Activated T-cell treated with anti-CD3 and anti-CD28 coated beads, Interleukin-2, amount 50 U/mL, for 72 hours (primary cell): ENCODE data around the gene ANKH. TPM values are rescaled to one million over a fixed set of nuclear protein-coding genes. Genes with fewer than 3 reads are reported as not detected.
"Not testable (repeated sequence)": the region's sequence is repeated elsewhere in the genome, so short reads cannot be mapped to it uniquely, and the experiment has no call there.

ENCODE experiments used
- ATAC-seq, 2 donors: fragments of 150-1000 bp; cut with Tn5 transposase; replicated peaks in 1 of 2; 2 replicates each; pipeline ENCODE4 v1.10.0; 2021; ENCODE audit warnings: moderate library complexity in 2 of 2, mild to moderate bottlenecking in 1 of 2
- DNase-seq, 2 donors: peaks; one replicate each; pipeline ENCODE4 v3.0.0; 2021 to 2022; ENCODE audit warnings: mixed read lengths in 1 of 2
- H3K27ac Mint-ChIP-seq: one replicate; pipeline ENCODE4 v1.8.0; 2022; ENCODE audit warnings: mild to moderate bottlenecking, moderate library complexity, mixed read lengths
- H3K27me3 Mint-ChIP-seq: one replicate; pipeline ENCODE4 v1.8.0; 2022; ENCODE audit warnings: low read depth, mixed read lengths
- H3K36me3 Mint-ChIP-seq, 2 donors: one replicate each; pipeline ENCODE4 v1.8.0; 2022; ENCODE audit warnings: mixed read lengths in 2 of 2, mild to moderate bottlenecking in 1 of 2; ENCODE audit not compliant: insufficient read depth in 2 of 2
- H3K4me1 Mint-ChIP-seq: one replicate; pipeline ENCODE4 v1.8.0; 2022; ENCODE audit warnings: low read depth, mixed read lengths
- H3K4me3 Mint-ChIP-seq, 2 donors: one replicate each; pipeline ENCODE4 v1.8.0; 2022; ENCODE audit warnings: mild to moderate bottlenecking in 2 of 2, mixed read lengths in 2 of 2, moderate library complexity in 2 of 2
- H3K9me3 Mint-ChIP-seq, 2 donors: one replicate each; pipeline ENCODE4 v1.8.0; 2022; ENCODE audit warnings: mixed read lengths in 2 of 2
- total RNA-seq, 2 donors: library from RNA; stranded (reverse); gene quantifications; one replicate each; pipeline ENCODE4 v1.2.3, GENCODE V29; 2022

Gene ANKH
- total RNA-seq, 2 donors from 2014 or later = 86.3 to 103 TPM

- ATAC-seq (no peak), DNase-seq (no peak)
- Mint-ChIP-seq H3K27me3 (no peaks in the 10 kb centered on the region), H3K9me3 (no peaks in the 10 kb centered on the region), H3K36me3 (peaks cover 0 to 2% of the 10 kb centered on the region in 2 donors), H3K4me3 (no peak overlapping the region), H3K27ac (no peak overlapping the region), H3K4me1 (peaks cover 35% of the 10 kb centered on the region)
These were observed 44.9 kb downstream of the ANKH start for GRCh38 chr5:14826714-14827113.

DNA sequence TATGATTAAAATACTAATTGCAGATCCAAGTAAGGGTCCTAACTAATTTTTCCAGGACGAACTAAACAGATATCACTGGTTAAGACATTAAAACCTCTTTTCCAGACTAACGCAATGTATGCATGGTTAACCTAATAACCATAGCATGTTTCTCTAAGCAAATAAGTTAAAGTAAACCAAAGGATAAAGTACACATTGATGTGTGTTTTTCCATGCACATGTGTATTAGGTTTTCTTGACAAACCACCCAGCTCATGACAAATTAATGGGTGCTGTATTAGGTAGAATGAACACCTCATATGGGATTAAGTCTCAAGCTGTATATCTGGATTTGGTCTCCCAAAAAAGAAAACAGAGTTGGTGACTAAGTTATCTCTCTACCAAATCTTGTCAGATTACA, 45.6 kb downstream of the ANKH start:
- no peak for DNase-seq
- H3K36me3 Mint-ChIP-seq = peaks cover 0 to 2% of the 10 kb centered on the region in 2 donors
- no peak overlapping the region for H3K4me3 Mint-ChIP-seq
- no peak overlapping the region for H3K27ac Mint-ChIP-seq
- ATAC-seq = no peak
- H3K27me3 Mint-ChIP-seq = no peaks in the 10 kb centered on the region
- H3K9me3 Mint-ChIP-seq = no peaks in the 10 kb centered on the region
- H3K4me1 Mint-ChIP-seq = peaks cover 35% of the 10 kb centered on the region

GRCh38 chr5:14824499-14824898, 47.1 kb downstream of the ANKH start:
- no peaks in the 10 kb centered on the region for H3K27me3 Mint-ChIP-seq
- H3K9me3 Mint-ChIP-seq = no peaks in the 10 kb centered on the region
- H3K27ac Mint-ChIP-seq = no peak overlapping the region
- DNase-seq = no peak
- H3K4me3 Mint-ChIP-seq = no peak overlapping the region
- H3K36me3 Mint-ChIP-seq = peaks cover 0 to 1% of the 10 kb centered on the region in 2 donors
- no peak for ATAC-seq
- H3K4me1 Mint-ChIP-seq = peaks cover 32% of the 10 kb centered on the region

- H3K36me3 Mint-ChIP-seq = peaks cover 0 to 1% of the 10 kb centered on the region in 2 donors
- no peaks in the 10 kb centered on the region for H3K27me3 Mint-ChIP-seq
- peaks cover 49% of the 10 kb centered on the region for H3K4me1 Mint-ChIP-seq
- DNase-seq = no peak
- no peak overlapping the region for H3K27ac Mint-ChIP-seq
- H3K4me3 Mint-ChIP-seq = no peak overlapping the region
- no peak for ATAC-seq
- H3K9me3 Mint-ChIP-seq = no peaks in the 10 kb centered on the region
These were observed 50.3 kb downstream of the ANKH start for GRCh38 chr5:14821100-14821845.

DNA sequence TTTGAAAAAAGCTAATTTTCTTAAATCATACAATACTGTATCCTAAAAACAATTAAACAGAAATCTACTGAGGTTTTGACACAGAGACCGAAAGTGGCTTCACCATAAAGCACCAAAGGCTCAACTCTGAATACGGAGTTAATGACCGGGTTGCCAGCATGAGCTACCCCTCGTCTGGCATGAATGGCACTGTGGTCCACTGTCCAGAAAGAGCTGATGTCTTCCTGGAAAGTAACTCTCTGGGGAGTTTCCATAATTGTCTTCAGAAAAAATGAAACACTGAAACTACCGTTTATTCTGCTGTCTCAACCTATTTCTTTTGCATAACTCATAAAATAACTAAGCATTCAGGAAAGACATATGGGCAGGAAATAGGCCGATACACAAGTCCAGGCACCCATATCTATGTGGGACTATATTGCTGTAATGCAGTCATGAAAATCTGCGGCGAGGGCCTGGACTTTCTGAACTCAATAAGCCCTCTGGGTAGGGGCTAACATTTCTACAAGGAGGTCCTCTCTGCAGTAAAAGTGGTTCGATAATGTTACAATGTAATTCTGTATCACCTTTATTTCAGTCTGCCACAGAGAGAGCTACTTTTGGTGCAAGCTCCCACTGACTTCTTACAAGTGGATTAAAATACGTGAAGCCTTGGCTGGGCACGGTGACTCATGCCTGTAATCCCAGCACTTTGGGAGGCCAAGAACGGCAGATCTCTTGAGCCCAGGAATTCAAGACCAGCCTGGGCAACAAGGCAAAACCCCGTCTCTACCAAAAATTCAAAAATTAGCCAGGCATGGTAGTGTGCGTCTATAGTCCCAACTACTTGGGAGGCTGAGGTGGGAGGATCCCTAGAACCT, 52.4 kb downstream of the ANKH start:
- Mint-ChIP-seq H3K4me1 (peaks cover 59% of the 10 kb centered on the region), H3K36me3 (peaks cover 0 to 1% of the 10 kb centered on the region in 2 donors), H3K27ac (peak overlapping the region; percentile 69), H3K27me3 (no peaks in the 10 kb centered on the region), H3K4me3 (peak overlapping the region in 1 of 2 donors; percentile 59), H3K9me3 (no peaks in the 10 kb centered on the region)
- ATAC-seq (peak in 1 of 2 donors; percentile 47), DNase-seq (no peak)

GRCh38 chr5:14817762-14818136, 53.8 kb downstream of the ANKH start:
- not testable (repeated sequence) for H3K9me3 Mint-ChIP-seq, H3K36me3 Mint-ChIP-seq, H3K27me3 Mint-ChIP-seq, DNase-seq, ATAC-seq
- Mint-ChIP-seq H3K4me1 (peaks cover 73% of the 10 kb centered on the region), H3K27ac (peak overlapping the region; percentile 8), H3K4me3 (peak overlapping the region; percentile 14 to 37)

DNA sequence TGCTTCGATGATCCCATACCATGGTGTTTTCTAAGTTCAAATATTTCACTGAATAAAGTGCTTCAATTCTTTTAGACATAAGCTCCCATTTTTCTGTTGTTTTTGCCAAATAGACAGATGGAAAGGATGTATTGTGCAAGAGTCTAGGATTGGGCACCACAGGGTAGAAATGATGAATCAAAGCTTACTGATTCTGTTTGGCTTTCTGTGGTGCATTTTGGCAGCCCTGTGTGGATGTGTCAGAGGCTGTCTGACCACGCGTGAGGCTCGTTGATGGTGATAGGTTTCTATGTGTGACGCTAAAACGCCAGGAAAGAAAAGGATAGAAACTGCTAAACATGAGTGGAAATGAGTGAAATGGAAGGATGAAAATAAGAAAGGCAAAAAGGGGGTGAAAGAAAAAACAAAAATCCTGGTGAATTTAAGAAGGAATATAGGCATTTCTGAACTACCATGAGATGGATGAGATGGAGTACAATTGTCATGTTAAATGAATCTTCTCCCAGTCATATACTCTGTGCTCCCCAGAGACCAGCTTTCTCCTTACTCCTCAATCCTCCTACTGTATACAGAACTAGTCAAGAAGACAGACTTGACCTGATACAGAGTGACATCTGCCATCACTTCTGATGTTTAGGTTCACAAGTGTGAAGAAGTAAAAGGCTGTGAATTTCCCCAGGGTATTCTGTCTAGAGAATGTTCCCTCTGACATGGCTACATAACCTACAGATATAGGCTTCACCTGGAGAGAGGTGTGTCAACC, 54.4 kb downstream of the ANKH start:
- peak overlapping the region; percentile 8 for H3K27ac Mint-ChIP-seq
- no peaks in the 10 kb centered on the region for H3K27me3 Mint-ChIP-seq
- H3K4me1 Mint-ChIP-seq = peaks cover 76% of the 10 kb centered on the region
- peak overlapping the region; percentile 14 to 37 for H3K4me3 Mint-ChIP-seq
- ATAC-seq (peak; percentile 96 to 97), DNase-seq (peak; percentile 68 to 77)
- H3K9me3 Mint-ChIP-seq = no peaks in the 10 kb centered on the region
- H3K36me3 Mint-ChIP-seq = peaks cover 1 to 4% of the 10 kb centered on the region in 2 donors

DNA sequence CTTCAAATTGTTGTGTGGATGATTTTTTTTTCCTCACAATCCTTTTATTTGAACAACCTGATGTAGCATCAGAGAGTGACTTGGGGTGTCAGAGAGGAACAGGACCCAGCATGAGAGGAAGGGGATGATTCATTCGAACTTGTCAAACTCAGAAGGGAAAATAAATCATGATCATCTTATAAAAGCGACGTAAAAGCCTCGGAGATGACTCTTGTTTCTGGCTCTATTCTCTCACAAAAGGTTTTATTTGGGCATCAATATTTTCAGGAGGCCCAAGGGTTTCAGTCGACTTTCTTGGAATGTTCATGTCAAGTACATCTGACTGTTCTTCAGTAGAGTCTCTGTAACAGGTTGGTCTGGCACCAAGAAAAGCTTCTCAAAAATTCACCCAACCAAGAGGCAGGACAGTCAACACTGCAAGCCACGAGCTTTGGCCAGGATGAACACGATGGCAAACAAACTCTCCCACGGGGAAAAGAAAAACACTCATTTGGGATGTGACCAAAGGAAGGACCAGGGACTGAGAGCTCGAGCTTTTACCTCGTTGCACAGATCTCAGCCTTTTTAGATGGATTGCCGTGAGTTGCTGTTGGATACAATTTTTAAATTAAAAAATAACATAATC, 55.1 kb downstream of the ANKH start:
- no peaks in the 10 kb centered on the region for H3K9me3 Mint-ChIP-seq
- H3K27me3 Mint-ChIP-seq = no peaks in the 10 kb centered on the region
- peak overlapping the region in 1 of 2 donors; percentile 43 for H3K4me3 Mint-ChIP-seq
- no peak for DNase-seq
- ATAC-seq = peak in 1 of 2 donors; percentile 1
- H3K4me1 Mint-ChIP-seq = peaks cover 79% of the 10 kb centered on the region
- H3K36me3 Mint-ChIP-seq = peaks cover 1 to 4% of the 10 kb centered on the region in 2 donors
- no peak overlapping the region for H3K27ac Mint-ChIP-seq

- Mint-ChIP-seq H3K4me3 (no peak overlapping the region), H3K36me3 (peaks cover 1 to 3% of the 10 kb centered on the region in 2 donors), H3K9me3 (no peaks in the 10 kb centered on the region), H3K4me1 (peaks cover 89% of the 10 kb centered on the region), H3K27me3 (no peaks in the 10 kb centered on the region), H3K27ac (no peak overlapping the region)
- ATAC-seq (no peak), DNase-seq (no peak)
These were observed 57.8 kb downstream of the ANKH start for GRCh38 chr5:14813747-14814146.

DNA sequence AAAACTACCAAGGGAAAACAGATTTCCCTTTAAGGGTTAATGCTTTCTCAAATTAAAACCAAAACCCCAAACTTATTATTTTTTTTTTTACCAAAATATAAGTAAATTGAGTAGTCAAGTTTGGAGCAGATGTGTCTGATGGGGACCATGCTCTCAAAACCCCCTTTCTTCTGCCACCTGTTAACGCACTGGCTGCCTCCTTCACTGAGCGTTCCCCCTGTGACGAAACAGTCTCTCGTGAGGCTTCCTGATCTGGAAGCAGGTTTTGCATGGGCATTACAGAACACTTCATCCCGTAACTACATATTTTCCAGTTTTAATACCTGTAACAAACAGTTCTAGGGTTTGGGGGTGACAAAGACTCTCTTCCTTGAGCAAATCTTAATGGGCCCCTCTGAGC, 59.4 kb downstream of the ANKH start:
- no peaks in the 10 kb centered on the region for H3K27me3 Mint-ChIP-seq

DNA sequence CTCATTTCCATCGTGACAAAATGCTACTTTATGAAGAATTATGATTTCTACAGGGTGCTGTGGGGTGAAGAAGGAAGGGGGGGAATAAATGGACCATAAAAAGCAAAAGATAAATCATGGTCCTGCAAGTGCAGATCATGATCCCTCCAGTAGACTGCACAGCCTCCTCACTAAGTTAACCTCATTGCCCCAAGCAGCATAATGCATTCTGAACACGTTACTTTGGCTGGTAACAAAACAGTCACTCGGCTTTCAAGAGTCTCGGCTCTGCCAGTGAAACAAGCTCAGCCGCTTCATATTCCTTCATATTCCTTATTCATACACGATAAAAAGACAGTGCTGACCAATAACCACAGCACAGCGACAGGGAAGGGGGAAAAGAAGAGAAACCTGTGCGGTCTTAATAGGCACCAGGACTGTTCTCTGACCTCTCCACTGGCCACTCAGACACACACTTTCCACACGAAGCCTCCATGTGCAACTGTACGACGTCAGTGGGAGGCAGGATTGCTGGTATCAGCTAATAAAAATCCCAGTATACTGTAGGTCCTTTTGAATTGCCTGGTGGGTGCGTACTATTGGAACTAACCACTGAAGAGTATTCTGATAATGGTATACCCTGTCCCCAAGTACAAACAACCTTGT, 60.5 kb downstream of the ANKH start:
- Mint-ChIP-seq H3K9me3 (no peaks in the 10 kb centered on the region), H3K27ac (peak overlapping the region; percentile 40), H3K4me3 (peak overlapping the region; percentile 83 to 85), H3K27me3 (no peaks in the 10 kb centered on the region), H3K4me1 (peaks cover 71% of the 10 kb centered on the region), H3K36me3 (peaks cover 1 to 5% of the 10 kb centered on the region in 2 donors)
- no peak for DNase-seq
- no peak for ATAC-seq

More for the DNA sequence above, 59.4 kb downstream of the ANKH start:
- Mint-ChIP-seq H3K27ac (no peak overlapping the region), H3K4me3 (no peak overlapping the region), H3K9me3 (no peaks in the 10 kb centered on the region), H3K36me3 (peaks cover 1 to 5% of the 10 kb centered on the region in 2 donors), H3K4me1 (peaks cover 81% of the 10 kb centered on the region)
- DNase-seq (no peak), ATAC-seq (no peak)

GRCh38 chr5:14810282-14810681, 61.3 kb downstream of the ANKH start:
- H3K36me3 Mint-ChIP-seq = peaks cover 1 to 8% of the 10 kb centered on the region in 2 donors
- no peaks in the 10 kb centered on the region for H3K9me3 Mint-ChIP-seq
- ATAC-seq = no peak
- H3K4me3 Mint-ChIP-seq = peak overlapping the region; percentile 83 to 85
- H3K27me3 Mint-ChIP-seq = no peaks in the 10 kb centered on the region
- H3K27ac Mint-ChIP-seq = peak overlapping the region; percentile 47
- H3K4me1 Mint-ChIP-seq = peaks cover 63% of the 10 kb centered on the region
- no peak for DNase-seq
